Measurements from ENCODE around the gene ZNF830. TPM values are rescaled to one million over a fixed set of nuclear protein-coding genes. Genes with fewer than 3 reads are reported as not detected.

The ZNF830 gene
- total and polyA plus RNA-seq, 9 donors = 13.2 to 29.0 (median 19.0) TPM

DNA sequence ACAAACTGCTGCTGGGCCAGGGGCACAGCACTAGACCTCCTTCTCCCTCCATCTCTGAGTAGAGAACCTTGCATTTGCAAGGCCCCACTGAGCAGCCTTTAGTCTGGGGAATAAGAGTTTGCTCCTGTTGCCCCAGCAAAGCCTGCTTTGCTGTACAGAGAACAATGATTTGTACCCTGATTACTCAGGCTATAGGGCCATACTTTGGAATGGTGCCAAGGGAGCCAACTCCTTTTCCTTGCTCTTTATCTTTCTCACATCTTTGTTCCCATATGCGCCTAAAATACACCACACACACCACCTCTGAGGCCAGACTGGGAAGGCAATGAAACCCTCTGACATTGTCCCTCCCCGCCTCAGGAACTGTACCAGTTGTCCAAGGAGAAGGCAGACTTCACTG lies 40.2 kb downstream of the ZNF830 start:
- Histone ChIP-seq H3K27me3 (no peaks in the 10 kb centered on the region), H3K36me3 (no peaks in the 10 kb centered on the region), H3K9me3 (no peaks in the 10 kb centered on the region), H3K4me3 (no peak overlapping the region), H3K4me1 (ENCODE audit: insufficient read depth) (peaks cover 6% of the 10 kb centered on the region), H3K27ac (no peak overlapping the region)
- 88 to 92% (median 89%) methylated on average over 2 of the region's 2 CpGs for WGBS, 3 donors
- TF ChIP-seq, protein P1, sequence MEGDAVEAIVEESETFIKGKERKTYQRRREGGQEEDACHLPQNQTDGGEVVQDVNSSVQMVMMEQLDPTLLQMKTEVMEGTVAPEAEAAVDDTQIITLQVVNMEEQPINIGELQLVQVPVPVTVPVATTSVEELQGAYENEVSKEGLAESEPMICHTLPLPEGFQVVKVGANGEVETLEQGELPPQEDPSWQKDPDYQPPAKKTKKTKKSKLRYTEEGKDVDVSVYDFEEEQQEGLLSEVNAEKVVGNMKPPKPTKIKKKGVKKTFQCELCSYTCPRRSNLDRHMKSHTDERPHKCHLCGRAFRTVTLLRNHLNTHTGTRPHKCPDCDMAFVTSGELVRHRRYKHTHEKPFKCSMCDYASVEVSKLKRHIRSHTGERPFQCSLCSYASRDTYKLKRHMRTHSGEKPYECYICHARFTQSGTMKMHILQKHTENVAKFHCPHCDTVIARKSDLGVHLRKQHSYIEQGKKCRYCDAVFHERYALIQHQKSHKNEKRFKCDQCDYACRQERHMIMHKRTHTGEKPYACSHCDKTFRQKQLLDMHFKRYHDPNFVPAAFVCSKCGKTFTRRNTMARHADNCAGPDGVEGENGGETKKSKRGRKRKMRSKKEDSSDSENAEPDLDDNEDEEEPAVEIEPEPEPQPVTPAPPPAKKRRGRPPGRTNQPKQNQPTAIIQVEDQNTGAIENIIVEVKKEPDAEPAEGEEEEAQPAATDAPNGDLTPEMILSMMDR (IDR thresholded peaks at IDR 0.05) = no peak
- TF ChIP-seq POLR2A (IDR thresholded peaks at IDR 0.05) (no peak), EP300 (IDR thresholded peaks at IDR 0.05) (no peak)
- intact Hi-C loops (cut with DNase I) = no loop called here
- no peak for DNase-seq

DNA sequence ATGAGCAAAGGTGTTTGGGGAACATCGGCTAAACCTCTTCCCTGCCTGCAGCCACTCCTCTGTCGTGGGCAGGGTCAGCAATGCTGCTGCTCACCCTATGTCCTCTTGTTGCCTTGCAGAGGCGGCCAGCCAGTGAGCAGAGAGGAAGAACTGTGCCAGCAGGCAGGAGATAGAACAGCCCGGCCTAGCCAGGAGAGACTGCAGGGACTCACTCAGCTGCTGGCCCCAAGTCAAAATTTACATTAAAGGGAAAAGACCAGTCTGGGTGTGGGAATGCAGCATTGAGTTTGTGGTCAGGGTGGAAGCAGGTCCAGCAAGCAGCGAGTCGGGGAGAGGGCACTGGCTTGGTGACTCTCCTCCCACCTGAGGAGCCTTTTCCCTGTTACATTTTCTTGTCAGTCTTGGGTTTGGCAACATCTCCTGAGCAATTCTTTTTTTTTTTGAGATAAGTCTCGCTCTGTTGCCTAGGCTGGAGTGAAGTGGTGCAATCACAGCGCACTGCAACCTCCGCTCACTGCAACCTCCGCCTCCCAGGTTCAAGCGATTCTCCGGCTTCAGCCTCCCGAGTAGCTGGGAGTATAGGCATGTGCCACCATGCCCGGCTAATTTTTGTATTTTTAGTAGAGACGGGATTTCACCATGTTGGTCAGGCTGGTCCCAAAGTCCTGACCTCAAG lies 41.7 kb downstream of the ZNF830 start:
- Histone ChIP-seq H3K27me3 (no peaks in the 10 kb centered on the region), H3K4me1 (ENCODE audit: insufficient read depth) (no peaks in the 10 kb centered on the region), H3K9me3 (no peaks in the 10 kb centered on the region), H3K4me3 (no peak overlapping the region), H3K36me3 (no peaks in the 10 kb centered on the region), H3K27ac (no peak overlapping the region)
- WGBS, 3 donors = 68 to 72% (median 69%) methylated on average over 15 of the region's 15 CpGs
- TF ChIP-seq EP300 (IDR thresholded peaks at IDR 0.05) = no peak
- TF ChIP-seq POLR2A (IDR thresholded peaks at IDR 0.05) = no peak
- DNase-seq = no peak
- intact Hi-C loops (cut with DNase I) = no loop called here

DNA sequence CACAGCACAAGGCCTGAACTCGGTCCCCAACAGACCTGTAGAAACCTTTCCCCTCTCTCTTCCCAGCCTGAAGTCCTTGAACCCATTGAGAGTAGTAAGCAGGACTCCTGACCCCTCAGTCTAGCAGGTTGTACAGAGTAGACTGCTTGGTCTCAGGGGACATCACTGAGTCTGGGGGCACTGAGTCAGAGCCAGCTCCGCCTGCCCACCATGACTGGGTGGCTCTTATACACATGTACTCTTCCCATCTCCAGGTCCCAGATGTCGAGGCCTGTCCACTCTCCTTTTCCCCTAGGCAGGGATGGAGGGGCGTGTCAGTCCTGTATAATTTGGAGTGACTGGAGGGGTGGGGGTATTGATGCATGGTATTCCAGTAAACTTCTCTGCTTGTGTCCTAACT lies 42.4 kb downstream of the ZNF830 start:
- WGBS, 3 donors = 92 to 96% (median 96%) methylated on average over 4 of the region's 4 CpGs
- no peaks in the 10 kb centered on the region for H3K27me3 ChIP-seq

DNA sequence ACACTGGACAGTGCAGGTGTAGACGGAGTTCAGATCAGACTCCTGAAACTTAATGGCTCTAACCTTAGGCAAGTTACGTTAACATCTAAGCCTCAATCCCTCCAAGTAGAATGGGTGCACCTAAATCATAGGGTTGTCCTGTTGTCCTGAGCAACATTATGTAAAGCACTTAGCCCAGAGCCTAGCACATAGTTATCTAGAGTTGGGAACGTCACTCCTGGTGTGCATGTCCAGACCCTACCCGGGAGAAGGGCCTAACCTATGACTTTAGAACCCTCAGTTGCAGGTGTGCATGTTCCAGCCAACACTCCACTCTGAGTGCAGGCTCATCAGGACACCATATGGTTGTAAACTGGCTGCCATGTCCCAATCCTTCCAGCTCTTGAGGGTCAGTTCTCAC lies 45.0 kb downstream of the ZNF830 start:
- Histone ChIP-seq H3K27ac (no peak overlapping the region), H3K27me3 (no peaks in the 10 kb centered on the region), H3K9me3 (no peaks in the 10 kb centered on the region), H3K4me1 (ENCODE audit: insufficient read depth) (no peaks in the 10 kb centered on the region), H3K36me3 (no peaks in the 10 kb centered on the region), H3K4me3 (no peak overlapping the region)
- intact Hi-C loops (cut with DNase I) = no loop called here
- TF ChIP-seq POLR2A (IDR thresholded peaks at IDR 0.05) = no peak
- TF ChIP-seq, protein P1 (IDR thresholded peaks at IDR 0.05) = no peak
- TF ChIP-seq EP300 (IDR thresholded peaks at IDR 0.05) = no peak
- no peak for DNase-seq
- WGBS, 3 donors = 79 to 89% (median 82%) methylated on average over 4 of the region's 4 CpGs

More for the DNA sequence above, 42.4 kb downstream of the ZNF830 start:
- Histone ChIP-seq H3K27ac (no peak overlapping the region), H3K4me1 (ENCODE audit: insufficient read depth) (no peaks in the 10 kb centered on the region), H3K36me3 (no peaks in the 10 kb centered on the region), H3K4me3 (no peak overlapping the region), H3K9me3 (no peaks in the 10 kb centered on the region)
- DNase-seq = no peak
- intact Hi-C loops (cut with DNase I) = no loop called here
- TF ChIP-seq, protein P1 (IDR thresholded peaks at IDR 0.05) = no peak
- TF ChIP-seq EP300 (IDR thresholded peaks at IDR 0.05) = no peak
- TF ChIP-seq POLR2A (IDR thresholded peaks at IDR 0.05) = no peak

DNA sequence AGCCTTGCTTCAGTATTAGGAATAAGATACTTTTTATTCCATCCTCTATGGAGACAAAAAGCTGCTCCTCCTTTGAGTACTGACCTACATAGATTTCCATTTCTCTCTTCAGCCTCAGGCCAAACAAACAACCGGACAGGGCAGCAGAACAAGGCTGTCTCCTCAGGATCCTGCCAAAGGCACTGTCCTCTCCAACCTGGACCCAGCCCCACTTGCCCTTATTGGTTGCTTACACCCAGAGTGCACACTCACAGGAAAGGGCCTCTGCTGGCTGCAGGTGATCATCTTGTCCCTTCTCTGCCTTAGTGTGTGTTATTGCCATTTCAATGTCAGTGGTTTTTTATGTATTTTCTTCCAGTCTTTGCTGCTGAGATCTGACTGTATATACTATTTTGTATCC lies 45.6 kb downstream of the ZNF830 start:
- DNase-seq = no peak

More for the DNA sequence above, 45.6 kb downstream of the ZNF830 start:
- intact Hi-C loops (cut with DNase I) = no loop called here
- no peaks in the 10 kb centered on the region for H3K27me3 ChIP-seq
- no peak overlapping the region for H3K27ac ChIP-seq
- TF ChIP-seq EP300 (IDR thresholded peaks at IDR 0.05) (no peak), POLR2A (IDR thresholded peaks at IDR 0.05) (no peak)
- TF ChIP-seq, protein P1 (IDR thresholded peaks at IDR 0.05) = no peak
- no peaks in the 10 kb centered on the region for H3K9me3 ChIP-seq
- 25 to 82% (median 58%) methylated on average over 1 of the region's 1 CpG for WGBS, 3 donors
- no peaks in the 10 kb centered on the region for H3K36me3 ChIP-seq
- H3K4me1 ChIP-seq (ENCODE audit: insufficient read depth) = no peaks in the 10 kb centered on the region
- no peak overlapping the region for H3K4me3 ChIP-seq

Measured in ovary (tissue), 9 donors.